Articular chondrocyte of knee joint (primary cell): ENCODE results near the gene ZNF674. TPM values are rescaled to one million over a fixed set of nuclear protein-coding genes. Genes with fewer than 3 reads are reported as not detected.

ENCODE experiments used
- small RNA-seq: library from RNA; depleted of rRNA; stranded (forward); fragments of <200 nt; gene quantifications from one replicate; pipeline ENCODE3, GENCODE V24; 2012
- total RNA-seq: library from RNA; depleted of rRNA; stranded (reverse); fragments of >200 nt; gene quantifications from 2 replicates; pipeline ENCODE4 v1.2.3, GENCODE V29; 2012

ZNF674 gene
- 4.1 and 6.8 TPM in 2 replicates for total RNA-seq

GRCh38 chrX:46545111-46546005, at the start of gene ZNF674:
Gene ZNF674 (minus strand): TSS chrX:46545421. CDS start chrX:46542087, 3,334 bp downstream.

GRCh38 chrX:46573331-46573891, 28.2 kb upstream of the ZNF674 start, which contains the start of gene CHST7:
Gene CHST7 (plus strand): TSS chrX:46573765. CDS start chrX:46573932, 167 bp downstream.

Small RNA genes lying within 50 kb of the gene (small RNA-seq; reads per million reads assigned to genes)
- not detected for gene RF00017
- not detected for gene RNU6-50P

Other genes starting within 250 kb of the ZNF674 start
- gene CHST7, start 28.3 kb upstream of the ZNF674 start, total RNA-seq, result 1.7 and 2.6 TPM in 2 replicates
- gene SLC9A7, start 213.7 kb upstream of the ZNF674 start, total RNA-seq, result 3.1 and 13.3 TPM in 2 replicates